ENCODE results near the gene CHRNB2.

DNA sequence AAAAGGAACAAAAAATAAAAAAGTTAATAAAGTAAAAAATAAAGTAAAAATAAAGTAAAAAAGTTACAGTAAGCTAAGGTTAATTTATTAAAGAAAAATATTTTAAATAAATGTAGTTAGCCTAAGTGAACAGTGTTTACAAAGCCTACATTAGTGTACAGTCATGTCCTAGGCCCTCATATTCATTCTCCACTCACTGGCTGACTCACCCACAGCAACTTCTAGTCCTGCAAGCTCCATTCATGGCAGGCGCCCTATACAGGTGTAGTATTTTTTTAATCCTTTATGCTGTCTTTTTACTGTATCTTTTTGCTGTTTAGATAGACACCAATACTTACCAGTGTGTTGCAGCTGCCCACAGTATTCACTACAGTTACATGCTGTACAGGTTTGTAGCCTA, 28.0 kb downstream of the CHRNB2 start:
- TF ChIP-seq POLR2A (IDR thresholded peaks at IDR 0.05) (no peak), CTCF (IDR thresholded peaks at IDR 0.05) (no peak)

Data from tibial nerve (tissue), 3 donors.